ENCODE data around the gene OXCT1. TPM values are rescaled to one million over a fixed set of nuclear protein-coding genes. Genes with fewer than 3 reads are reported as not detected.

Gene OXCT1
- total and polyA plus RNA-seq, 2 of the 13 experiments (the other 11 are each of a cell fraction or from before 2014, with no cell fraction given), result 0.92 to 4.7 TPM

- Histone ChIP-seq H3K27me3 (ENCODE audit: control insufficient read depth in 1 of 2, insufficient read depth in 2 of 2, low read length in 2 of 2) (no peaks in the 10 kb centered on the region; a peak in 1 of 5 replicates), H3K9ac (ENCODE audit: insufficient read depth, low read depth, low read length) (no peak overlapping the region), H3K36me3 (replicated peaks in 1 of 2; ENCODE audit: control insufficient read depth in 1 of 2, insufficient read depth in 2 of 2, low read length in 2 of 2) (no peaks in the 10 kb centered on the region), H3K27ac (ENCODE audit: extremely low read length, insufficient read depth, low read length) (no peak overlapping the region), H3K4me2 (ENCODE audit: low read depth, low read length) (no peak overlapping the region), H3K4me3 (replicated peaks in 1 of 3; ENCODE audit: insufficient read depth in 1 of 3, low read depth in 2 of 3, low read length in 3 of 3) (no peak overlapping the region), H3K4me1 (ENCODE audit: insufficient read depth, low read length) (no peaks in the 10 kb centered on the region), H2AFZ (ENCODE audit: low read length) (no peak overlapping the region), H4K20me1 (ENCODE audit: insufficient read depth, low read length) (no peaks in the 10 kb centered on the region), H3K9me3 (ENCODE audit: low read length) (no peaks in the 10 kb centered on the region), H3K79me2 (ENCODE audit: insufficient read depth, low read length) (no peaks in the 10 kb centered on the region)
- ChIA-PET POLR2A (no interaction called here), CTCF (ENCODE audit: low intra/inter-chr PET ratio, low total read pairs) (no interaction called here)
- DNase-seq (ENCODE audit: low spot score), result no peak
- TF ChIP-seq ATM (IDR thresholded peaks at IDR 0.05; ENCODE audit: borderline replicate concordance), result no peak
- no peak for TF ChIP-seq ZNF614 (CRISPR knock-in tag; IDR thresholded peaks at IDR 0.05; ENCODE audit: borderline replicate concordance)
- no peak for TF ChIP-seq HNRNPL (IDR thresholded peaks at IDR 0.05; ENCODE audit: low read depth, low read length)
- no peak for FAIRE-seq
- WGBS (ENCODE audit: low lambda C conversion rate), result 45% methylated on average over 3 of the region's 3 CpGs
- in situ Hi-C loops (cut with HindIII; ENCODE audit: extremely low pct_ligation_motif_present, low pct_unique_long_range_greater_than_20kb), result loop anchor here (25.0 kb wide), 2 partner anchors 119 to 569 kb away; no protein-coding TSS in a partner anchor
- no peak for ATAC-seq
- BruUV-seq (replicated peaks), result no TSS peak
- intact Hi-C loops (cut with micrococcal nuclease; ENCODE audit: unreplicated experiment), result no loop called here
Observed at GRCh38 chr5:41831155-41831554, 39.1 kb downstream of the OXCT1 start.

DNA sequence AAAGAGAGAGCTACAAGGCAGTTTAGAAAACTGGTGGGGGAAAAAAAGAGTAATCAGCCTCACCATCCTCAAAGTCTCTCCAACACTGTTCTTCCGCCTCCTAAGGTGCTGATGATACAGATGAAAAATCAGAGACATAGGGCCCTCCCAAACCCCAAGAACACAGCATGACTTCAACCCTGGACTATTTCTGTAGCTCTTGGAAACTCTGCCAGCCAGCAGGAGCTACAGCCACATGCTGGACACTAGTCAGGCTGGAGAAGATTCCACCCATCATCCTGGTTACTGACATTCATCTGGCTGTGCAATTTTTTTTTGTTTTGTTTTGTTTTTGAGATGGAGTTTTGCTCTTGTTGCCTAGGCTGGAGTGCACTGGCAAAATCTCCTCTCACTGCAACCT is 42.4 kb downstream of the OXCT1 start:
- Histone ChIP-seq H3K4me3 (replicated peaks in 1 of 3; ENCODE audit: insufficient read depth in 1 of 3, low read depth in 2 of 3, low read length in 3 of 3) (no peak overlapping the region), H4K20me1 (ENCODE audit: insufficient read depth, low read length) (no peaks in the 10 kb centered on the region), H3K36me3 (replicated peaks in 1 of 2; ENCODE audit: control insufficient read depth in 1 of 2, insufficient read depth in 2 of 2, low read length in 2 of 2) (no peaks in the 10 kb centered on the region), H2AFZ (ENCODE audit: low read length) (no peak overlapping the region), H3K27me3 (ENCODE audit: control insufficient read depth in 1 of 2, insufficient read depth in 2 of 2, low read length in 2 of 2) (no peaks in the 10 kb centered on the region), H3K9ac (ENCODE audit: insufficient read depth, low read depth, low read length) (no peak overlapping the region), H3K9me3 (ENCODE audit: low read length) (no peaks in the 10 kb centered on the region), H3K79me2 (ENCODE audit: insufficient read depth, low read length) (no peaks in the 10 kb centered on the region), H3K4me1 (ENCODE audit: insufficient read depth, low read length) (no peaks in the 10 kb centered on the region), H3K4me2 (ENCODE audit: low read depth, low read length) (no peak overlapping the region), H3K27ac (ENCODE audit: extremely low read length, insufficient read depth, low read length) (no peak overlapping the region)
- FAIRE-seq (no peak), ATAC-seq (no peak), DNase-seq (ENCODE audit: low spot score) (no peak)
- WGBS (ENCODE audit: low lambda C conversion rate), result 100% methylated on average over 1 of the region's 1 CpG
- BruUV-seq (replicated peaks), result no TSS peak
- in situ Hi-C loops (cut with HindIII; ENCODE audit: extremely low pct_ligation_motif_present, low pct_unique_long_range_greater_than_20kb), result loop anchor here (25.0 kb wide), 2 partner anchors 115 to 565 kb away; no protein-coding TSS in a partner anchor
- ChIA-PET POLR2A (no interaction called here), CTCF (ENCODE audit: low intra/inter-chr PET ratio, low total read pairs) (no interaction called here)
- intact Hi-C loops (cut with micrococcal nuclease; ENCODE audit: unreplicated experiment), result no loop called here
- no peak for TF ChIP-seq STAT6 (CRISPR knock-in tag; IDR thresholded peaks at IDR 0.05; ENCODE audit: borderline replicate concordance)
- no peak for TF ChIP-seq CCDC6 (CRISPR knock-in tag; IDR thresholded peaks at IDR 0.05)
- no peak for TF ChIP-seq TBP (CRISPR knock-in tag; IDR thresholded peaks at IDR 0.05)
- TF ChIP-seq ELK4 (CRISPR knock-in tag; IDR thresholded peaks at IDR 0.05; ENCODE audit: borderline replicate concordance), result no peak
- TF ChIP-seq SP4 (CRISPR knock-in tag; IDR thresholded peaks at IDR 0.05), result no peak
- no peak for TF ChIP-seq ATF1 (CRISPR knock-in tag; IDR thresholded peaks at IDR 0.05)
- TF ChIP-seq, protein P1, sequence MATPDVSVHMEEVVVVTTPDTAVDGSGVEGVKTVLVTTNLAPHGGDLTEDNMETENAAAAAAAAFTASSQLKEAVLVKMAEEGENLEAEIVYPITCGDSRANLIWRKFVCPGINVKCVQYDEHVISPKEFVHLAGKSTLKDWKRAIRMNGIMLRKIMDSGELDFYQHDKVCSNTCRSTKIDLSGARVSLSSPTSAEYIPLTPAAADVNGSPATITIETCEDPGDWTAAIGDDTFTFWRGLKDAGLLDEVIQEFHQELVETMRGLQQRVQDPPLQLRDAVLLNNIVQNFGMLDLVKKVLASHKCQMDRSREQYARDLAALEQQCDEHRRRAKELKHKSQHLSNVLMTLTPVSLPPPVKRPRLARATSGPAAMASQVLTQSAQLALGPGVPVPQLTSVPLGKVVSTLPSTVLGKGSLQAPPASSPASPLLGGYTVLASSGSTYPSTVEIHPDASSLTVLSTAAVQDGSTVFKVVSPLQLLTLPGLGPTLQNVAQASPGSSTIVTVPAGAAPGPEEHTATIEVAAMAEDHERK (CRISPR knock-in tag; IDR thresholded peaks at IDR 0.05; ENCODE audit: low read depth), result no peak
- no peak for TF ChIP-seq SOX13 (IDR thresholded peaks at IDR 0.05)
- TF ChIP-seq SOX13 (CRISPR knock-in tag; conservative IDR thresholded peaks at IDR 0.05 in 1 of 2, IDR thresholded peaks at IDR 0.05 in 1 of 2), result no peak
- no peak for TF ChIP-seq FOXO1 (CRISPR knock-in tag; IDR thresholded peaks at IDR 0.05)
- TF ChIP-seq ZC3H13 (CRISPR knock-in tag; IDR thresholded peaks at IDR 0.05), result no peak
- no peak for TF ChIP-seq HOXA7 (CRISPR knock-in tag; IDR thresholded peaks at IDR 0.05)
